ENCODE data around the gene ATXN7L1.

DNA sequence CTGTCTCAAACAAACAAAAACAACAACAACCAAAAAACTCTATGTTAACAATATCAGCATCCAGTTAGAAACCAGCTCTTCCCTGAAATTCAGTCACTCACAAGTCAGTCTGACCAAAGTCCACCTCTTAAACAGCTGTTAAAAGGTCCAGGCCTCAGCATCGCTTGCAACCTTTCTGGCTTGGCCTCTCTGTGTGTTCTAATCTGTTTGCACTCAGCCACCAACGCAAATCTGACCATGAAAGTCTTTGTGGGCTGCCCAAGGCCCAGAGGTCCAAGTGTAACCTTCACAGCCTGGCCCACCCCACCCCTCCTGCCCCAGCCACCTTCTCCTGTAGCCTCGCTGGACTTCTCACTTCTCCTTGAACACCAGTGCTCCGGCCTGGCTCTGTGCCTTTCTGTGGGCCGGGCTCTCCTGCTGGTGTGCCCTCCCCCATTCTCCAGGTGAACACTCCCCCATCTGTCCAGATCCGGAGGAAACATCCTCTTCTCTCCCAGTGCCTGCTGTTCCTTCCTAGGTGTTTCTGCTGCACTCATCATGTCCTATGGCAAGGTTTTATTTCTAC, 222.9 kb downstream of the ATXN7L1 start:
- TF ChIP-seq, protein P1, sequence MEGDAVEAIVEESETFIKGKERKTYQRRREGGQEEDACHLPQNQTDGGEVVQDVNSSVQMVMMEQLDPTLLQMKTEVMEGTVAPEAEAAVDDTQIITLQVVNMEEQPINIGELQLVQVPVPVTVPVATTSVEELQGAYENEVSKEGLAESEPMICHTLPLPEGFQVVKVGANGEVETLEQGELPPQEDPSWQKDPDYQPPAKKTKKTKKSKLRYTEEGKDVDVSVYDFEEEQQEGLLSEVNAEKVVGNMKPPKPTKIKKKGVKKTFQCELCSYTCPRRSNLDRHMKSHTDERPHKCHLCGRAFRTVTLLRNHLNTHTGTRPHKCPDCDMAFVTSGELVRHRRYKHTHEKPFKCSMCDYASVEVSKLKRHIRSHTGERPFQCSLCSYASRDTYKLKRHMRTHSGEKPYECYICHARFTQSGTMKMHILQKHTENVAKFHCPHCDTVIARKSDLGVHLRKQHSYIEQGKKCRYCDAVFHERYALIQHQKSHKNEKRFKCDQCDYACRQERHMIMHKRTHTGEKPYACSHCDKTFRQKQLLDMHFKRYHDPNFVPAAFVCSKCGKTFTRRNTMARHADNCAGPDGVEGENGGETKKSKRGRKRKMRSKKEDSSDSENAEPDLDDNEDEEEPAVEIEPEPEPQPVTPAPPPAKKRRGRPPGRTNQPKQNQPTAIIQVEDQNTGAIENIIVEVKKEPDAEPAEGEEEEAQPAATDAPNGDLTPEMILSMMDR (conservative IDR thresholded peaks at IDR 0.05; ENCODE audit: low read depth, low read length) = no peak
- no peak for TF ChIP-seq USF2 (IDR thresholded peaks at IDR 0.05; ENCODE audit: low read depth, low read length)

All from IMR-90 (cell line).